Activated CD4-positive, alpha-beta T cell treated with anti-CD3 and anti-CD28 coated beads for 36 hours (primary cell): Measurements from ENCODE around the gene RPRML. TPM values are rescaled to one million over a fixed set of nuclear protein-coding genes. Genes with fewer than 3 reads are reported as not detected.

Source experiments
- ATAC-seq: fragments of 200-7000 bp; cut with Tn5 transposase; one replicate; pipeline ENCODE4 v1.10.0; 2021; ENCODE audit warnings: mild to moderate bottlenecking, moderate library complexity
- CTCF ChIA-PET: fragments of 350-600 bp; sonication (Branson Sonifier 250); formaldehyde crosslinking; loops from one replicate; lab custom pipeline; 2021; ENCODE audit warnings: antibody characterized with exemption; lab: Charles Lee
- POLR2A ChIA-PET: fragments of 350-600 bp; sonication (Branson Sonifier 250); formaldehyde crosslinking; loops from one replicate; lab custom pipeline; 2021; ENCODE audit warnings: antibody characterized with exemption, inconsistent platforms; lab: Charles Lee
- DNase-seq: peaks from one replicate; pipeline ENCODE4 v3.0.0-alpha.2; 2020
- H3K27ac Mint-ChIP-seq: one replicate; pipeline ENCODE4 v1.8.0; 2021; ENCODE audit warnings: mixed read lengths
- H3K27me3 Mint-ChIP-seq: one replicate; pipeline ENCODE4 v1.8.0; 2021; ENCODE audit warnings: mixed read lengths
- H3K36me3 Mint-ChIP-seq: one replicate; pipeline ENCODE4 v1.8.0; 2021; ENCODE audit warnings: low read depth, mixed read lengths
- H3K4me1 Mint-ChIP-seq: one replicate; pipeline ENCODE4 v1.8.0; 2021; ENCODE audit warnings: mixed read lengths
- H3K4me3 Mint-ChIP-seq: one replicate; pipeline ENCODE4 v1.8.0; 2021; ENCODE audit warnings: mild to moderate bottlenecking, moderate library complexity, mixed read lengths
- H3K9me3 Mint-ChIP-seq: one replicate; pipeline ENCODE4 v1.8.0; 2021; ENCODE audit warnings: low read depth, mixed read lengths
- intact Hi-C, 2 experiments: fragments of 100-400 bp; cut with DNase I in 1 of 2; cut with micrococcal nuclease in 1 of 2; formaldehyde crosslinking; loops; one replicate each; pipeline versions ENCODE4 v1.14.2 to v1.15.1; 2022 to 2024; cut with DNase I, micrococcal nuclease
- total RNA-seq, 2 experiments: library from RNA; stranded (reverse); gene quantifications; one replicate each; pipeline ENCODE4 v1.2.3, GENCODE V29; 2021

The RPRML gene
- total RNA-seq, 2 experiments from 2014 or later = not detected

- POLR2A ChIA-PET = interaction anchor here (0.5 to 0.6 kb wide), 2 partner anchors 124 to 531 kb away, joined by 4 to 5 read pairs; no protein-coding TSS in a partner anchor
- no peak overlapping the region for H3K4me3 Mint-ChIP-seq
- H3K27me3 Mint-ChIP-seq = no peaks in the 10 kb centered on the region
- H3K4me1 Mint-ChIP-seq = peaks cover 18% of the 10 kb centered on the region
- ATAC-seq (peak; percentile 3), DNase-seq (no peak)
- H3K9me3 Mint-ChIP-seq = no peaks in the 10 kb centered on the region
- peaks cover 21% of the 10 kb centered on the region for H3K36me3 Mint-ChIP-seq
- peak overlapping the region; percentile 28 for H3K27ac Mint-ChIP-seq
- intact Hi-C loops = loop anchor here (5.0 kb wide), 3 partner anchors 59 to 374 kb away; no protein-coding TSS in a partner anchor
- CTCF ChIA-PET = interaction anchor here (0.6 to 4.5 kb wide), 11 partner anchors 9 to 231 kb away, joined by 3 to 36 read pairs (median 3); no protein-coding TSS in a partner anchor
These were observed 35.9 kb downstream of the RPRML start for GRCh38 chr17:46943218-46943500.

GRCh38 chr17:46942441-46943217 lies 36.4 kb downstream of the RPRML start:
- peak overlapping the region; percentile 13 for H3K27ac Mint-ChIP-seq
- ATAC-seq = peak; percentile 52
- no peaks in the 10 kb centered on the region for H3K27me3 Mint-ChIP-seq
- intact Hi-C loops = loop anchor here (1.0 to 5.0 kb wide), 5 partner anchors 19 to 375 kb away; partner anchors contain the start of gene GOSR2 (in 1 of the 2)
- peak; percentile 75 for DNase-seq
- H3K9me3 Mint-ChIP-seq = no peaks in the 10 kb centered on the region
- ChIA-PET POLR2A (interaction anchor here (0.5 to 1.0 kb wide), 2 partner anchors 125 to 131 kb away, joined by 3 to 4 read pairs; no protein-coding TSS in a partner anchor), CTCF (interaction anchor here (0.6 to 4.5 kb wide), 18 partner anchors 8 to 232 kb away, joined by 3 to 36 read pairs (median 3); no protein-coding TSS in a partner anchor)
- peaks cover 18% of the 10 kb centered on the region for H3K4me1 Mint-ChIP-seq
- no peak overlapping the region for H3K4me3 Mint-ChIP-seq
- peaks cover 21% of the 10 kb centered on the region for H3K36me3 Mint-ChIP-seq

GRCh38 chr17:46940692-46941404 lies 38.2 kb downstream of the RPRML start:
- H3K27ac Mint-ChIP-seq = peak overlapping the region; percentile 76
- ATAC-seq (peak; percentile 90), DNase-seq (peak; percentile 85)
- ChIA-PET POLR2A (no interaction called here), CTCF (interaction anchor here (0.5 to 4.5 kb wide), 20 partner anchors 7 to 891 kb away, joined by 3 to 36 read pairs (median 4); partner anchors contain the start of genes LRRC46 and MRPL10)
- no peaks in the 10 kb centered on the region for H3K9me3 Mint-ChIP-seq
- H3K27me3 Mint-ChIP-seq = no peaks in the 10 kb centered on the region
- peaks cover 18% of the 10 kb centered on the region for H3K4me1 Mint-ChIP-seq
- H3K36me3 Mint-ChIP-seq = peaks cover 26% of the 10 kb centered on the region
- H3K4me3 Mint-ChIP-seq = no peak overlapping the region
- intact Hi-C loops = loop anchor here (1.0 to 5.0 kb wide), 5 partner anchors 61 to 376 kb away; no protein-coding TSS in a partner anchor

GRCh38 chr17:46935658-46936266 lies 43.3 kb downstream of the RPRML start:
- Mint-ChIP-seq H3K9me3 (no peaks in the 10 kb centered on the region), H3K36me3 (peaks cover 56% of the 10 kb centered on the region), H3K27me3 (no peaks in the 10 kb centered on the region), H3K4me3 (no peak overlapping the region), H3K27ac (no peak overlapping the region), H3K4me1 (no peaks in the 10 kb centered on the region)
- DNase-seq = no peak
- no peak for ATAC-seq
- intact Hi-C loops = no loop called here
- ChIA-PET POLR2A (no interaction called here), CTCF (no interaction called here)

GRCh38 chr17:46931596-46931995 lies 47.5 kb downstream of the RPRML start:
- DNase-seq (no peak), ATAC-seq (no peak)
- peaks cover 41% of the 10 kb centered on the region for H3K36me3 Mint-ChIP-seq
- ChIA-PET CTCF (no interaction called here), POLR2A (no interaction called here)
- intact Hi-C loops = no loop called here
- peaks cover 18% of the 10 kb centered on the region for H3K4me1 Mint-ChIP-seq
- H3K27me3 Mint-ChIP-seq = no peaks in the 10 kb centered on the region
- H3K4me3 Mint-ChIP-seq = no peak overlapping the region
- H3K9me3 Mint-ChIP-seq = no peaks in the 10 kb centered on the region
- no peak overlapping the region for H3K27ac Mint-ChIP-seq

GRCh38 chr17:46930051-46930450 lies 49.0 kb downstream of the RPRML start:
- ATAC-seq (no peak), DNase-seq (no peak)
- intact Hi-C loops = no loop called here
- Mint-ChIP-seq H3K4me1 (peaks cover 33% of the 10 kb centered on the region), H3K36me3 (peaks cover 33% of the 10 kb centered on the region), H3K9me3 (no peaks in the 10 kb centered on the region), H3K27me3 (no peaks in the 10 kb centered on the region), H3K27ac (no peak overlapping the region), H3K4me3 (no peak overlapping the region)
- POLR2A ChIA-PET = no interaction called here
- CTCF ChIA-PET = interaction anchor here (0.6 to 1.7 kb wide), 4 partner anchors 12 to 400 kb away, joined by 3 to 10 read pairs (median 3); no protein-coding TSS in a partner anchor

- ATAC-seq (no peak), DNase-seq (no peak)
- POLR2A ChIA-PET = no interaction called here
- CTCF ChIA-PET = interaction anchor here (0.6 to 1.7 kb wide), 3 partner anchors 12 to 401 kb away, joined by 3 to 10 read pairs (median 3); no protein-coding TSS in a partner anchor
- H3K27ac Mint-ChIP-seq = no peak overlapping the region
- no peaks in the 10 kb centered on the region for H3K27me3 Mint-ChIP-seq
- peaks cover 33% of the 10 kb centered on the region for H3K36me3 Mint-ChIP-seq
- no peak overlapping the region for H3K4me3 Mint-ChIP-seq
- H3K9me3 Mint-ChIP-seq = no peaks in the 10 kb centered on the region
- intact Hi-C loops = loop anchor here in 1 of 2 experiments (10.0 kb wide), 2 partner anchors 255 to 1015 kb away; partner anchors contain the start of genes CDC27 and PNPO
- peaks cover 40% of the 10 kb centered on the region for H3K4me1 Mint-ChIP-seq
These were observed 49.6 kb downstream of the RPRML start for GRCh38 chr17:46929413-46929812.

GRCh38 chr17:46928467-46929261 lies 50.4 kb downstream of the RPRML start:
- no peak overlapping the region for H3K27ac Mint-ChIP-seq
- H3K9me3 Mint-ChIP-seq = no peaks in the 10 kb centered on the region
- H3K4me1 Mint-ChIP-seq = peaks cover 46% of the 10 kb centered on the region
- no peak overlapping the region for H3K4me3 Mint-ChIP-seq
- peaks cover 29% of the 10 kb centered on the region for H3K36me3 Mint-ChIP-seq
- intact Hi-C loops = loop anchor here in 1 of 2 experiments (10.0 kb wide), 2 partner anchors 256 to 1016 kb away; partner anchors contain the start of genes CDC27 and PNPO
- DNase-seq = no peak
- H3K27me3 Mint-ChIP-seq = no peaks in the 10 kb centered on the region
- no peak for ATAC-seq
- ChIA-PET CTCF (no interaction called here), POLR2A (no interaction called here)
